SK-N-DZ (cell line): Measurements from ENCODE around the gene MBD4. TPM values are rescaled to one million over a fixed set of nuclear protein-coding genes. Genes with fewer than 3 reads are reported as not detected.
"Not testable (repeated sequence)": the region's sequence is repeated elsewhere in the genome, so short reads cannot be mapped to it uniquely, and the experiment has no call there.

Experiments used
- DNase-seq: peaks from one replicate; pipeline ENCODE4 v3.0.0-alpha.2; 2015; ENCODE audit warnings: low spot score
- polyA plus RNA-seq, 2 experiments: library from polyadenylated mRNA; depleted of rRNA; stranded (reverse); fragments of >200 nt; gene quantifications; 2 replicates each; pipeline ENCODE4 v1.2.3, GENCODE V29; 2014

Gene MBD4
- 26.7 and 31.4 TPM in 2 replicates for polyA plus RNA-seq (2014; cell fraction: cytosol; rRNA removed)
- 62.4 and 67.7 TPM in 2 replicates for polyA plus RNA-seq (2014; cell fraction: nucleus; rRNA removed)

DNA sequence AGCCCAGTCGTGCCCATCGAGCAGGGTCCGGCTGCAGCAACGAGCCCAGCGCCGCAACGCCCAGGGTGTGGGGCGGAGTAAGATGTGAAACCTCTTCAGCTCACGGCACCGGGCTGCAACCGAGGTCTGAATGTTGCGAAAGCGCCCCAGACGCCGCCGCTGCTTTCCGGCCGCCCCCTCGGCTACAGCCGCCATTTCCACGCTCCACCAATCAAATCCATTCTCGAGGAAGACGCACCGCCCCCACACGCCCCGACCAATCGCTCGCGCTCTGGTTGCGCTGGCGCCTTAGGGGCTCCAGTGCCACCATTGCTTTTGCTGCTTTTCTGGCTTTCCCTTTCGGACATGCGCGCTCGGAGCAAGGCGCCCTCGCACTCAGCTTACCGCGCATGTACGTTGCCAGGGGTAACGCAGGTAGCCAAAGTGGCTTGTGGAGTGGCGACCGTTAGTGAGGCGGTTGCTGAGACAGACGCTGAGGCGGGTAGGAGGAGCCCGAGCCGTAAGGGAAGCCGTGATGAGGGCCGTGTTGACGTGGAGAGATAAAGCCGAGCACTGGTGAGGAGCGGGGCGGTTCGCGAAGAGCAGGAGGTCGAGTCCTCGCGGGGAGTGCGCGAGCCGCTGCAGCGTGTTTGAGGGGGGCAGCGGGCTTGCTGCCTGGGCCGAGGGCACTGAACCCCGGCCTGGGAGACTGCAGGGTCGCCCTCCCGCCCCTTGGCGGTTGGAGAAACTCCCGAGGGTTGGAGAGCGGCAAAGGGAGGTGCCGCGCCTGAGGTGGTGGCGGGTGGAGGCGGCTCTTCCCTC is at the start of gene MBD4, which contains the start of gene IFT122:
TSS of gene MBD4 (minus strand) at position 132 of the 801 bp plus-strand sequence. CDS start at position 17, 115 bp downstream.
TSS of gene IFT122 (plus strand) at position 408 of the 801 bp plus-strand sequence. CDS start at position 515, 107 bp downstream.
- peak; percentile 100 for DNase-seq

DNA sequence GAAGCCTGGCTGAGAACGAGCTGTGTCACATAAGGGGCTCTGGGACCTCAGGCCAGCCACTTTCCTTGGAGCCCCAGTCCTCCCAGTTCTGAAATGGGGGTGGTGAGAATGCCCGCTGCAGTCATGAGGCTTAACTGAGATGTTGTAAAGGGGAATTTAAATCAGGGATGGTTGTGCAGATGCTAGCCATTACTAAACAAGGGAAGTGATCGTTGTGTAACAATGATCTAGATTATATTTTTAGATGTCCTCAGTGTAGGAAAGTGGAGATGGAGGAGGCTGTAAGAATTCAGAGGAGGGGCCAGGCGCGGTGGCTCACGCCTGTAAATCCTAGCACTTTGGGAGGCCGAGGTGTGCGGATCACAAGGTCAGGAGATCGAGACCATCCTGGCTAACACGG is 49.5 kb upstream of the MBD4 start:
- DNase-seq: not testable (repeated sequence)

DNA sequence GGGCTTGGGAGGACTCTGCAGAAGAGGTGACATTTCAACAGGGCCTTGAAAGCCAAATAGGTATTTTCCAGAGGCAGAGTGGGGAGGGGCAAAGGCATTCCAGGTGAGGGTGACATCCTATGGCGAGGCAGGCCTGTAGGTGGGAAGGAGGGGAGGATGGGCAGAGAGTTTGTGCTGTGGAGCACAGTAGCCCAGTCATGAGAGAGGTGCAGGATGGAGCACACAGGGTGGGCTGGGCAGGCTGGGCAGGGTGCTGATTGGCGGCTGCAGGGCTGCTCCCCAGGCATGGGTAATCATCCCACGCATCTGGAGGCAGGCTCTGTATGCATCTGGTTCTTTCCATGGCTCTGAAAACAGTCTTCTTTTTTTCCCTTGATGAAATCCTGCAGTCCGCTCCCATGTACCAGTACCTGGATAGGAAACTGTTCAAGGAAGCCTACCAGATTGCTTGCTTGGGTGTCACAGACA is 48.2 kb upstream of the MBD4 start:
- not testable (repeated sequence) for DNase-seq

DNA sequence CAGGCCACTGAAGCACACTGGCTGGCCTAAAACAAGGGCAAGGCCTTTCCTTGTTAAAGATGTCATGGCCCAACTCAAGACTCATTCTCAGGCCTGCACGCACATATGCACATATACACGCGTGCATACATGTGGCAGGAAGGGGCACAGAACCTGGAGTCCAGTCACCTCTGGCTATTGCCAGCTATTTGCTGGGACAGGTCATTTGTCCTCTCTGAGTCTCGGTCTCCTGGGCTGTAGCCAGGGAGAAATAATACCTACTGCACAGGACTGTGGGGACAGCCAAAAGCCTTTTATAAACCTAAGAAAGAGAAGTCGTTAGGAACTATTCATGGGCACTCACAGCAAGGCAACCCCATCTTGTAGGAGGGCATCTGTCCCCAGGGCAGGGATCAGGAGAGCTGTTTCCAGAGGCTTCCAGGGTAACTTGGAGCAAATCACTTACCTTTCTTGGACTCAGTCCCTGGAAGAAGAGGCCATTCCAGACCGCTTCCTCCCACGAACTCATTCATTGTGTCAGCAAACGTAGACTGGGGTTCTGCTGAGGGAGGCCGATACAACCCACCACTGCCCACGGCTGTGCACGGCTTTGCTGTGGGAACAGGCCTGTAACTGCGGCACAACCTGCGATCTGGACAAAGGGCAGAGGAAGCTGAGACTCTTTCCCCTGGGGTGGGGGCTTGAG is 47.6 kb upstream of the MBD4 start:
- DNase-seq: no peak

DNA sequence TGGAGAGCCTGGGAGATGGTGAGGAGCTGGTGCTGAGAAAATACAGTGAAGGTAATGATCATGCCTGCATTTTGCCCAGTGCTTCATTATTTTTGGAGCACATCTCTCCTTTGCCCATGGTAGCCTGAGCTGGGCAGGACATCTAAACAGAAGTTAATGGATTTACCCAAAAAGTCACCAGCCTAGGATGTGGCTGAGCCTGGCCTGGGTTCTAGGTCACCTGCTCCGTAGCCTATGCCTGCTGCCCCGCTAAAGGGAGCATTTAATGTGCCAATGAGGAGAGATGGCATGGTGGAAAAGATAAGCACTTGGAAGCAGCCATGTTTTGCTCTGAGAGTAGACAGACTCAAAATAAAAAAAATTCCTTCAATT is 46.9 kb upstream of the MBD4 start:
- no peak for DNase-seq

DNA sequence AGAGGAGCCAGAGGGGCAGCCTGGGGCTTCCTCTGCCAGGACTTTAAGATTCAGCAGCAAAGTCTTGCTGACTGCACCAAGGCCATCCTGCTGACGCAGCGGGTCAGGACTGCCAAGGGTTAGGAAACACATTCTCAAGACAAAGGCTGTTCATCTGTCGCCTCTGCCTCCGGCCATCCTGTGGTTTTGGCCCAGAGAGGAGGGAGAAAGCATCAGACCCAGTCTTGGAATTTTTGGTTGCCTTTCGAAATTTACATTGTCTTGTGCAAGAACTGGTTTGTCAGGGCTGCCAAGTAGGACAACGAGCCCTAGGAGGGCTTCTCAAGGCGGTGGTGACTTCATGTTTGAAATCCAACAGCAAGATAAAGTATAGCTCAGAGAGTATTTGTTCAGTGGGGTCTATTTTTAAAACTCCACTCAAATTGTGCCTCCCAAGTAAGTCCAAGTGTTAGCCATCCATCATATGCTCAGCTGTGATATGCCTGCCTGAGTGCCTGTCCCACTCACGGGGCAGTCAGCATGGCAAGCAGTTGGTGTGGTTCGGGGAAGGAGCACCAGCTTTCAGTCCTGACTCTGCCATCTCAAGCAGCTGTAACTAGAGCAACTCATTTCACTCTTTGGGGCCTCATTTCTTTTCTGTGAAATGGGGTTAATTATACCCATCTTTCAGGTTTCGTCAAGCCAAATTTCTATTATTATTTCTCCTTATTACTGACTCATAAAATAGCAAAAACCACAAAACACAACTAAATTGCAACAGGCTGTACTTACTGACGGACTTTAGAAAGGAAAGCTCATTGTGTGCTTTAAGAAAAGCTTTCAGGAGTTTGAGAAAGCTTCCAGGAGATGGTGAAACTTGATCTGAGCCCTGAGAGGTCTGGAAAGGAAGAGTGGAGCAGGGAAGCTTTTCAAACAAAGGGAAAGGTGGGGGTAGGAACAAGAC is 46.2 kb upstream of the MBD4 start:
- no peak for DNase-seq

DNA sequence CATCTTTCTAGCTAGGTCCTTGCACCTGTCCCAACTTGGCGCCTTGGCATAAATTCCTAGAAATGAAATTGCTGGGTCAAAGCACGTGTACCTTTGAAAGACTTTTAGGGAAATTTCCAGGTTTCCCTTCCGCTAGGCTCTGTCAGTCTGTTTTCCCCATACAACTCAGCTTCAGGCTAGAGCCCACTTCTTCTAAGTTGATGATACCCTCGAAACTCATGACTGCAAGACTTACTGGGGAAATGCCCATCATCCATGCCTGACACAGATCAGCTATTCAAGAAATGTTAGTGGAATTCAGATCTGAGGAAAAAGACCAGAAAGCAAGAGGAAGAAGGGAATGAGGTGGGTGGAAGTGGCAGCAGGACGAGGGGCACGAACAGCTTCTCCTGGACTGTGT is 45.4 kb upstream of the MBD4 start:
- not testable (repeated sequence) for DNase-seq

DNA sequence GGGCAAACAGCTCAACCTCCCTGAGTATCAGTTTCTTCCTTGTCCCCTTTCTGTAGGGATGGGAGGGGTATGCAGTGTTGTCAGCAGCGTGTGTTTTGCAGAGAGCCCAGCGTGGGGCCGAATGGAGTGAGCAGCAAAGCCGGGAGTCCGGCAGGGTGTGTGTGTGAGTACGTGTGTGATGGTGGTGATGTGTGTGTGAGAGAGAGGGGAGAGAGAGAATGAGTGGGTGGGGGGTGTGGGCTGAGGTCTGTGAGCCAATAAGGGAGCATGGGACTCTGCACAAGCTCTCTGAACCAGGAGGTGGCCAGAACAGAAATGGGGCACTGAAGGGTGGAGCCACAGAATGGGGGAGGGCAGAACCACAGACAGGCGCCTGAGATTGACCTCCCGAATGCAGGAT is 44.1 kb upstream of the MBD4 start:
- no peak for DNase-seq

DNA sequence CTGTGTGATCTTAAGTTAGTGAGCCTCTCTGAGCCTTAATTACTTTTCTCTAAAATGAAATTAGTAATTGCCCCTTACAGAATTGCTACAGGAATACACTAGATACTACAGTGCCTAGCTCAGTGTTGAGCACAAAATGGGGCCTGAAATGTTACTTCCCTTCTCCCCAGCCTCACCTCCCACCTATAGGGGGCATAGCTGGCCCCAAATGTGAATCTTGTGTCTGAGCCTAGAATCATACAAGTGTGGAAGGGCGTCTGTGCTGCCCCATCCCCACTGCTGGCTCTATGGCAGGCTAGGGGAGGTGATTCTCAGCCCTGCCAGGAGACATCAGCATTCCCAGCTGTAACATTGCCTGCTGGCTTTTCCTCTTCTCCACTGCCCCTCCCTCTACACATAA is 43.0 kb upstream of the MBD4 start:
- peak; percentile 22 for DNase-seq

DNA sequence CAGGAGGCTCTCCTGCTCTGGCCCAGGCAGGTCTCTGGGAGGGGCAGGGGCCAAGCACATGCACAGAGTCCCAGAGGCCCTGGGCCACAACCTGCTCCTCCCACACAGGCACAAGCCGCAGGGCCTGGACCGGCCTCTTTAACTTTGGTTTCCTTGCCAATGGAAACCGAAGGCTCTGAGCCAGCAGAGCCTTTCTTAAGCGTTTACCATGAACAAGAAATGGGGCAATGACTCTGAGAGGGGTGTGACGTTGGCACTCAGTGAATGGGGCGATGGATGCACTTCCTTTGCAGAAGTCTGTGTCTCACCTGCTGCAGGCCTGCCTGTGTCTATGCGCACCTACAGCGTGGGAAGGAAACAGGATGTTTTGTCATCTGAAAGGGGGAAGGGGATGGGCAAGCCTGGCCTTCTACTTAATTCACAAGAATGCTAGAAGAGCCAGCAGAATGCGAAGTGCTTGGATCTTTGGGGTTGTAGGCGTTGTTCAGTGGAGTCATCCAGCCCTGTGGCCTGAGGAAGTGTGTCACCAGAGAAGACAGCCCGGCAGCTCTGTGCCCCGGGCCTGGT is 42.1 kb upstream of the MBD4 start:
- DNase-seq: peak; percentile 37

DNA sequence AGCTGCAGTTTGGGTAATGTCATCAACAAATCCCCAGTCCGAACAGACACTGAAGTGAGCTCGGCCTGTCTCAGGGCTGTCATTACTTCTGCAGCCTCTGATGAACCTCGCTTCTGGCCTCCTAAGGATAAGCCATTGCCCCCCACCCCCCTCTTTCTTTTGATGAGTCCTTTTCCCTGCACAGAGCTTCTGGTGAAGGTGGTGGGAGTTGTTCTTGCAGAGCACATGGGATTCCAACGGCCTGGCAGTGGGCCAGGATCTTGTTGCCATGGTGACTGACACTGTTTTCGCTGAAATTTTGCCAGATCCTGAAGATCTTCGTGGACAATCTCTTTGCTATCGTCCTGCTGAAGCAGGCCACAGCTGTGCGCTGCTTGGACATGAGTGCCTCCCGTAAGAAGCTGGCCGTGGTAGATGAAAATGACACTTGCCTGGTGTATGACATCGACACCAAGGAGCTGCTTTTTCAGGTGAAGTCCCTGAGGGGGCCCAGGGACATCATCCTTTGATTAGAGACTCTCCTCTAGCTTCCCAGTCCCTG is 41.5 kb upstream of the MBD4 start:
- DNase-seq: peak; percentile 77

DNA sequence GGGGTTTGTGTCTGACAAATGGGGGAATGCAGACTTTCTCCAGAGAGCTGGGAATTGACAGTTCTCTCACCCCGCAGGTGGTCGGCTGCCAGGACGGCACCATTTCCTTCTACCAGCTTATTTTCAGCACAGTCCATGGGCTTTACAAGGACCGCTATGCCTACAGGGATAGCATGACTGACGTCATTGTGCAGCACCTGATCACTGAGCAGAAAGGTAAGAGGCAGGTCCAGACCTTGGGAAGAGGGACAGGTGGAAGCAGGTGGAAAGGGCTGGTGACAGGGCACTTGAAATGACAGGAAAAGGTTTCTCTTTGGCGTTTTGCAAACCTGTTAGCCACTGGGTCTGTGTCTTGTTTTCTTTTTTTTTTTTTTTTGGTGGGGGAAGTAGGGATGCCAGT is 36.8 kb upstream of the MBD4 start:
- DNase-seq: no peak

DNA sequence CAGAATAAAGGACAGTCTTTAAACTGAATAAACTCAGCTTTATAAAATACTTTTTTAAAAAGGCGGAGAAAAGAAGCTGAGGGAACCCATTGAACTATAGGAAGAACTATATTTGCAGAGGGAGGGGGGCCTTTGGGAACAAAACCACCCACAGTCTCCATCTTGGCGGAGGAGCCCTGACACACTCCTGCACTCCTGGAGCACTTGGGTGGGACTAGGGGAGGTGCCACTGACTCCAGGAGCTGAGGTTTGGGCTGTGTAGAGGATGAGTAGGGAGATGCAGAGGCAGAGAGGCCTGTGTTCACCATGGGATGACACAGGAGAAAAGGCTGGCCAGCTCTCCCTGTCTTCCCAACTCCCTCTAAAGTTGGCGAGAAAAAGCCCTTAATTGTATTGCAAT is 36.1 kb upstream of the MBD4 start:
- DNase-seq: no peak

DNA sequence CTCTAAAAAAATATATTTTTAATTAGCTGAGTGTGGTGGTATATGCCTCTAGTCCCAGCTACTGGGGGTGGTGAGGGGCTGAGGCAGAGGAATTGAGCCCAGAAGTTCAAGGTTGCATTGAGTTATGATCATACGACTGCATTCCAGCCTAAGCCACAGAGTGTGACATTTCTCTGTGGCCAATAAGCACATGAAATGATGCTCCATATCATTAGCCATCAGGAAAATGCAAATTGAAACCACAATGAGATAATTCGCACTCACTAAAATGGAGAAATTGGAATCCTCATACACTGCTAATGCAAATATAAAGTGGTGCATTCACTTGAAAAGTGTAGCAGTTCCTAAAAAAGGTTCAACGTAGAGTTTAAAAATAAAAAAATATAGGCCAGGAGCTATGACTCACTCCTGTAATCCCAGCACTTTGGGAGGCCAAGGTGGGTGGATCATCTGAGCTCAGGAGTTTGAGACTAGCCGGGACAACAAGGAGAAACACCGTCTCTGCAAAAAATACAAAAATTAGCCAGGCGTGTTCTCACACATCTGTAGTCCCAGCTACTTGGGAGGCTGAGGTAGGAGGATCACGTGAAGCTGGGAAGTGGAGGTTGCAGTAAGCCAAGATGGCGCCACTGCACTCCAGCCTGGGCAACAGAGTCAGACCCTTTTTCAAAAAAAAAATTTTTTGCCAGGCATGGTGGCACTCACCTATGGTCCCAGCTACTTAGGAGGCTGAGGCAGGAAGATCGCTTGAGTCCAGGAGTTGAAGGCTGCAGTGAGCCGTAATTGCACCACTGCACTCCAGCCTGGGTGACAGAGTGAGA is 35.4 kb upstream of the MBD4 start:
- no peak for DNase-seq

DNA sequence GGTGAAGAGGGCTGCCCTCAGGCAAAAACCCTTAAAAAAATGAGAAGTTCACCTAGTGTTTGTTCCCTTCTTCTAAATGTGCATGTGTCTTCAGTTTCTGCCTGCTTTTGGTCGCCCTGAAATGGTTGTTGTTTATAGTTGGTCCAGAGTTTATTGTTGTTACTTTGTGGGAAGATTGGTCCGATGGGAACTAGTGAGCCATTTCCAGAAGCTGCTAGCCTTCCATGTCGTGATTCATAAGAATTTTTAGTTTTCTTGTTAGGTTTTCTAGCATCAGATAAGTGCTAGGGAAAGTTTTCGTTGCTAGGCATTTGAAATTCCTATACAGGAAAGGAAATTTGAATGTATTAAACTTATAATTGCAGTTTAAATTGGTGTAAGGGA is 34.0 kb upstream of the MBD4 start:
- no peak for DNase-seq

DNA sequence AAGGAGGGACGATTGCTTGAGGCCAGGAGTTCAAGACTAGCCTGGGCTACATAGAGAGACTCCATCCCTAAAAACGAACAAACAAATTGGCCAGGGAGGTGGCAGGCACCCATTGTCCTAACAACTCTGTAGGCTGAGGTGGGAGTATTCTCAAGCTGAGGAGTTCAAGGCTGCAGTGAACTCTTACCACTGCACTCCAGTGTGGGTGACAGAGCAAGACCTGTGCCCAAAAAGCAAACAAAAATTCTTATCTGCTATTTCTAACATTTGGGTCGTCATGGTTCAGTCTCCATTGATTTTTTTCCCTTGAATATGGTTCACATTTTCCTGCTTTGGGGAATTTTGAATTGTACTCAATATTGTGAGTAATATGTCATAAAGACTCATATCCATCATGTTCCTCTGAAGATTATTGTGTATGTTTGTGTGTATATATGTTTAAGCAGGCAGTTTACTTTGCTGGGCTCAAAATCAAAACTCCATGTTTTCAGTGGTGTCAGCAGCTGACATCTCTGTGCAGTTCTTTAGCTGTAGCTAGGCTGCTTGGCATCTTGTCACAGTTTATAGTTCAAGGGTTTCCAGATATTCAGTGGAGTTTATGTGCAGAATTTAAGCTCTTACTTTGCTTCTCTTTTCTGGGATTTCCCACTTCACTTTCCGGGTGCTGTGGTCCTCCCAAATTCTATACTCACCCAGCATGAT is 33.5 kb upstream of the MBD4 start:
- no peak for DNase-seq

DNA sequence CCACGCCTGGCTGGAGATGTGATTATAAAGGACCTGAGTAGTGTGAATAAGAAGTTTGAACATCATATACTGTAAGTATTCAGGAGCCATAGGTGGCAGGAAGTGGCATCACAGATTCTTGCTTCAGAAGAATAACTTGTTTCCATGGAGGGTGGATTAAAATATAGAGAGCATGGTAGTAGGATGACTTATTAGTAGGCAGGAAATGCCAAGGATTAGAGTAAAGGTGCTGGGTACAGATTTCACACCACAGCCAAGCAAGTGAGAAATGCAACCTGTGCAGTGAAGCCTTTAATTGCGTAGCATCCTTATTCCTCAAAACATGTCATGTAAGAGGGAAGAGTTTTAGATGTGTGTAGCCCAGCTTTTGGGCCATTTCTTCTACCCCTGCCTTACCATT is 31.1 kb upstream of the MBD4 start:
- no peak for DNase-seq

DNA sequence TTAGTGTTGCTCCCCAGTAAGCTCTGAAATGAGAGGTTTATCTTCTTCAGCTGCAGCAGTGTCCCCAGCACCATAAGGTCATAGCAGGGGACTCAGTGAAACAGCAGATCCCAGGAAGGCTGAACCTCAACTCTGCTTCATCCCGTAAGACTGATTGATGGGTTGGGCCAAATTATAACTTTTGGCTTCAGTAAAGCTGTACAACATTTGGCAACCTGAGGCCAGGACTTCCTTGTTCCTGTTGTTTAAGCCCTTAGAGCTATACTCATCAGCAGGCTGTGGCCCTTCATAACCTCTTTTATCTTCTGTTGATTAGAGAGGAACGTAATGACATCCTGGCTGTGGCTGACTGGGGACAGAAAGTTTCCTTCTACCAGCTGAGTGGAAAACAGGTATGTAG is 29.3 kb upstream of the MBD4 start:
- no peak for DNase-seq

DNA sequence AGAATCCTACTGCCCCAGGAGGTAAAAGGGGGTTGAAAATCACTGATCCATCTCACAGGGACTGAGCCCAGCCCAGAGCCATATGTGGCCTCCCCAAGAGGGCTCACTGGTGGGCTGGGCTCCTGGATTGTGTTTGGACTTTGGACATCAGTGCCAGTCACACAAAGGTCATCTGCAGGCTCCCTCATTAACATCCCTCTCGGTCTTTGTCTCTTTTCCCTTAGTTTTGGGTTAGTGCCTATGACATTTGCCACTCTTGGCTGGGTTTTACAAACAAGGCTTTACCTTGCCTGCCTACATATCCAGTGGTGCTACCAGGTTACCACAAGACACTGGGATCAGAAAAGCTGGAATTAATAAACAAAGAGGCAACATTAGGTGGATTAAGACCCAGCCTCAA is 28.2 kb upstream of the MBD4 start:
- no peak for DNase-seq

DNA sequence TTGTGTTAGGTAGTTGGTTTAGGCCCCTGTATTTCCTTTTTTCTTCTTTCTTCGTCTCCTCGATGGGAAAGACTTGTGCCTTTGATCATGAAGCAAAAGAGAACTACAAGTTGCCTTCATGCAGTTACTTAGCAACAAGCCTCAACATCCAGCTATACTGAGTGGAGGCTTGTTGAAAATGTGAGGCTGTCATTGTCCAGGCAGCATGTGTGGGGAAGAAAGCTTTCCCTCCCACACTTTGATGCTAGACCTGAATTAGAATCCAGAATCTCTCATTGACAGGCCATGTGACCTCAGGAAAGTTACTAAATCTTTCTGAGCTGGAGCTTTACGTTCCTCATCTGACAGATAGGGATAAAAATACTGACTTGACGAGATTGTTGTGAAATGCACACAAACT is 24.0 kb upstream of the MBD4 start:
- DNase-seq: no peak
